ENCODE results near the gene KRTAP9-8.
"Not testable (repeated sequence)": the region's sequence is repeated elsewhere in the genome, so short reads cannot be mapped to it uniquely, and the experiment has no call there.

The KRTAP9-8 gene

DNA sequence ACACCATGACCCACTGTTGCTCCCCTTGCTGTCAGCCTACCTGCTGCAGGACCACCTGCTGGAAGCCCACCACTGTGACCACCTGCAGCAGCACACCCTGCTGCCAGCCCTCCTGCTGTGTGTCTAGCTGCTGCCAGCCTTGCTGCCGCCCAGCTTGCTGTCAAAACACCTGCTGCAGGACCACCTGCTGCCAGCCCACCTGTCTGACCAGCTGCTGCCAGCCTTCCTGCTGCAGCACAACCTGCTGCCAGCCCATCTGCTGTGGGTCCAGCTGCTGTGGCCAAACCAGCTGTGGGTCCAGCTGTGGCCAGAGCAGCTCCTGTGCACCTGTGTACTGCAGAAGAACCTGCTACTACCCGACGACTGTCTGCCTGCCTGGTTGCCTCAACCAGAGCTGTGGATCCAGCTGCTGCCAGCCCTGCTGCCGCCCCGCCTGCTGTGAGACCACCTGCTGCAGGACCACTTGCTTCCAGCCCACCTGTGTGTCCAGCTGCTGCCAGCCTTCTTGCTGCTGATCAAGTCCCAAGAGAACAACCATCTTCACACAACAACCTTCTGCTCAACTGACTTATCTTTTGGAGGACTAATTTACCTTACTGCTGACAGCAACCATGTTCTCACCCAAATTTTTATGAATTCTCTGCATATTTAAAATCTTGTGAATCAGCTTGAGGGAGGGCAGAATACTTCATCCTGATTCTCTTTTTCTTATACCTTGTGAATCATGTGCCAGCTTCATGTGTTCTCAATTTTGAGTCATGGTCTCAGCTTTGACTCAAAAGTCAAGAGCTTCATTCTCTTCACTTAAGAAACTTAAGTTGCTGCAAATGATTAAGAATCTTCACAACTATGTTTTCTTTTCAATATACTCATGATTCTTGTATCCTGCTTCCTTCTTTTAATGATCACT lies 17.8 kb downstream of the KRTAP9-8 start, which contains the start of gene KRTAP9-9:
KRTAP9-9 (plus strand) TSS at position 4 of the 910 bp plus-strand sequence.
- not testable (repeated sequence) for DNase-seq (ENCODE audit: low read depth)

DNA sequence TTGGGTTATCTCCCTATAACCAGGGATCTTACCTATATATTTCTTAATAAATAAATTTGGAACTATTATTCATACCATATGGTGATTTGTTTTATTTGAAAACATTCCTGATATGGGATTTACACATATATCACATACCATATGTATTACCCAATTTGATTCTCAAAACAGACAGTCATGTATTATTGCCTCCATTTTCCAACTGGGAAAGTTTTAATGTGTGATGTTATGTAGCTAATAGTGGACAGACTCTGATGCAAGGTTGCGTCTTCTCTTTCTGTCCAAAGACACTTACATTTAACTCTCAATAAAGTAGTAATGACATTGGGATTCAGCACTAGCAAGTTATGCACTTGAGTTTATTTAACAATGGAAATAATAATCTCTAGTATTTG lies 18.5 kb downstream of the KRTAP9-8 start:
- DNase-seq (ENCODE audit: low read depth), result no peak

DNA sequence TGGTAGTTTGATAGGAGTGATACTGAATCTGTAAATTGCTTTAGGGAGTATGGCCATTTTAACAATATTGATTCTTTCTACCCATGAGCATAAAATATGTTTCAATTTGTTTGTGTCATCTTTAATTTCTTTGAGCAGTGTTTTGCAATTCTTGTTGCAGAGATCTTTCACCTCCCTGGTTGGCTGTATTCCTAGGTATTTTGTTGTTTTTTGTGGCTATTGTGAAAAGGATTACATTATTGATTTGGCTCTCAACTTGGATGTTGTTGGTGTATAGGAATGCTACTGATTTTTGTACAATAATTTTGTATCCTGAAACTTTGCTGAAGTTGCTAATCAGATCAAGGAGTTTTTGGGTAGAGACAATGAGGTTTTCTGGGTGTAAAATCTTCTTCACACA lies 20.6 kb downstream of the KRTAP9-8 start:
- no peak for DNase-seq (ENCODE audit: low read depth)

- DNase-seq (ENCODE audit: low read depth), result no peak
Observed at GRCh38 chr17:41263212-41263611, 25.4 kb downstream of the KRTAP9-8 start.

GRCh38 chr17:41264599-41264998 lies 26.8 kb downstream of the KRTAP9-8 start:
- DNase-seq (ENCODE audit: low read depth), result no peak

- no peak for DNase-seq (ENCODE audit: low read depth)
Observed at GRCh38 chr17:41265078-41265477, 27.3 kb downstream of the KRTAP9-8 start, which contains the start of gene KRTAP9-6. Gene KRTAP9-6 (plus strand): TSS chr17:41265378. CDS start chr17:41265378, 0 bp downstream.

- DNase-seq (ENCODE audit: low read depth), result no peak
Observed at GRCh38 chr17:41267711-41268110, 29.9 kb downstream of the KRTAP9-8 start.

DNA sequence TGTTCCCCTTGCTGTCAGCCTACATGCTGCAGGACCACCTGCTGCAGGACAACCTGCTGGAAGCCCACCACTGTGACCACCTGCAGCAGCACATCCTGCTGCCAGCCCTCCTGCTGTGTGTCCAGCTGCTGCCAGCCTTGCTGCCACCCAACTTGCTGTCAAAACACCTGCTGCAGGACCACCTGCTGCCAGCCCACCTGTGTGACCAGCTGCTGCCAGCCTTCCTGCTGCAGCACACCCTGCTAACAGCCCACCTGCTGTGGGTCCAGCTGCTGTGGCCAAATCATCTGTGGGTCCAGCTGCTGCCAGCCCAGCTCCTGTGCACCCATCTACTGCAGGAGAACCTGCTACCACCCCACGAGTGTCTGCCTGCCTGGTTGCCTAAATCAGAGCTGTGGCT lies 33.5 kb downstream of the KRTAP9-8 start:
- not testable (repeated sequence) for DNase-seq (ENCODE audit: low read depth)

DNA sequence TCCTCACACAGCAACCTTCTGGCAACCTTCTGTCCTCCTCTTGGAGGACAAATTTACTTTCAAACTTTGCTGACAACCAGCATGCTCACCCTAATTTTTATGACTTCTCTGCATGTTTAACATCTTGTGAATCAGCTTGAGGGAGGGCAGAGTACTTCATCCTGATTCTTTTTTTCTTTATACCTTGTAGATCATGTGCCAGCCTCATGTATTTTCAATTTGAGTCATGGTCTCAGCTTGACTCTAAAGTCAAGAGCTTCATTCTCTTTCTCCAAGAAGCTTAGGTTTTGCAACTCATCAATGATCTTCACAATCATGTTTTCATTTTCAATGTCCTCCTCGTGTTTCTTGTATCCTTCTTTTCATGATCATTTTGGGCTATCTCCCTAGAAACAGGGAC lies 34.1 kb downstream of the KRTAP9-8 start:
- no peak for DNase-seq (ENCODE audit: low read depth)

- not testable (repeated sequence) for DNase-seq (ENCODE audit: low read depth)
Observed at GRCh38 chr17:41275648-41276190, 37.9 kb downstream of the KRTAP9-8 start, which contains the start of gene KRTAP9-7. Gene KRTAP9-7 (plus strand): TSS chr17:41275698. CDS start chr17:41275698, 0 bp downstream.

- no peak for DNase-seq (ENCODE audit: low read depth)
Observed at GRCh38 chr17:41278176-41278955, 40.6 kb downstream of the KRTAP9-8 start.

DNA sequence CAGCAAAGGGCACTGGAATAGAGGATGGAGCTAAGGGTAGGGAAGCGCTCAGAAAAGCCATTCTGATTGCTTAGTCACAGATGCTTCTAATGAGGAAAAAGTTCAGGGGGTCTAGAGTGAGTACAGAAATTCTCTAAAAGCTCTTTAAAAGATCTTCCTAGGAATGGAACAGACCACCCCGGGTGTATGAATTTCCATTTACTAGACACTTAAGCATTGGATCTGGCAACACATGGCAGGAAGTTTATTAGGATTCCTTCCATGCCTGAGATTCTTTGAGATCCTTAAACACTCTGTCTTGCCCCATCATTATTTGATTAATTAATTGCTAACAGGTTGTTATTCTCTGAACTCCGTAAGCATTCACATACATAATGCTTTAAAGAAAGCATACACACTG lies 46.2 kb downstream of the KRTAP9-8 start:
- DNase-seq (ENCODE audit: low read depth), result no peak

DNA sequence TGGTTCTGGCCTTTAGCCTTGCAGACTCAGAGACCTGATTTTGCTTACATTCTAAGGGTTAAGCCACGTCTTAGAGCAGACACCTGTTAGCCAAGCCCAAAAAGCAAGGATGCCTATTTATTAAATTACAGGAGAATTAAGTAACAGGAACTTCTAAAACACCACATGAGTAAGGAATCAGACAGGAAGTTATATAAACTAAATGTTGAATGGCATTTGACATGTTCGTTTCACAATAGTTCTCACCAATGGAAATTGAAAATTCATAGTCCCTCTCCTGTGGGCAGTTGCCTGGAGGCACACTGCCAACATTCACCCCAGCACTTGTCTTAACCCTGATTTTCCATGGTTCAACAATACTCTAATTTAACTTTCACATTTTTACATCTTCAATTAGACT lies 46.7 kb downstream of the KRTAP9-8 start:
- DNase-seq (ENCODE audit: low read depth), result no peak

GRCh38 chr17:41287050-41287449 lies 49.3 kb downstream of the KRTAP9-8 start:
- no peak for DNase-seq (ENCODE audit: low read depth)
